Dendritic cell treated with granulocyte-macrophage colony-stimulating factor and Interleukin-4, amounts not matched to agents 40 ng/mL and 50 ng/mL, for 4 days (primary cell): ENCODE results near the gene FAT2.

Experiments used
- H3K27ac Mint-ChIP-seq: one replicate; pipeline ENCODE4 v1.8.0; 2022; ENCODE audit warnings: mild to moderate bottlenecking, mixed read lengths
- H3K27me3 Mint-ChIP-seq: one replicate; pipeline ENCODE4 v1.8.0; 2022; ENCODE audit warnings: mild to moderate bottlenecking, mixed read lengths
- H3K36me3 Mint-ChIP-seq: one replicate; pipeline ENCODE4 v1.8.0; 2022; ENCODE audit warnings: low read depth, mixed read lengths
- H3K4me1 Mint-ChIP-seq: one replicate; pipeline ENCODE4 v1.8.0; 2022; ENCODE audit warnings: low read depth, mixed read lengths
- H3K4me3 Mint-ChIP-seq: one replicate; pipeline ENCODE4 v1.8.0; 2022; ENCODE audit warnings: mild to moderate bottlenecking, moderate library complexity, mixed read lengths
- H3K9me3 Mint-ChIP-seq: one replicate; pipeline ENCODE4 v1.8.0; 2022; ENCODE audit warnings: mixed read lengths
- intact Hi-C: fragments of 100-400 bp; cut with micrococcal nuclease; formaldehyde crosslinking; loops from one replicate; pipeline ENCODE4 v1.15.0; 2022

The FAT2 gene

DNA sequence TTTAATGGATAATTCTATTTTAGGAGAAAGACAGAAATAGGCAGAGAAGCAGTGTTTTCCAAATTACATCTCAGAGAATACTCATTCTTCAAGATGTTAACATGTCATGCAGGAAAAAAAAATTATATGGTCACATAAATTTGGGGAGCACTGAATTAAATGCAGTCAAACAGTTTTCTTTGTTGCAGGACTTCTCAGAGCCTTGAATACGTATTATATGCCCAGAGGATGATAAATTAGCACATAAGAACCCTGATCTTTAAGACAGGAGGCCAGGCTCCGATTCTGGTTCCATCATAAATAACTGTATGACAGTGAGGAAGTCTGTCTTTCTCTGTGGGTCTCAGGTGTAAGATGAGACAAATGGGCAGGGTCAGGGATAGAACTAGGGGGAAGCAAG is 41.4 kb downstream of the FAT2 start:
- no peaks in the 10 kb centered on the region for H3K36me3 Mint-ChIP-seq
- H3K27me3 Mint-ChIP-seq, result no peaks in the 10 kb centered on the region
- H3K27ac Mint-ChIP-seq, result no peak overlapping the region
- no peaks in the 10 kb centered on the region for H3K9me3 Mint-ChIP-seq
- no peaks in the 10 kb centered on the region for H3K4me1 Mint-ChIP-seq
- intact Hi-C loops, result no loop called here
- H3K4me3 Mint-ChIP-seq, result no peak overlapping the region

GRCh38 chr5:151547364-151547763 is 43.8 kb downstream of the FAT2 start:
- no peaks in the 10 kb centered on the region for H3K27me3 Mint-ChIP-seq
- no peak overlapping the region for H3K4me3 Mint-ChIP-seq
- no peak overlapping the region for H3K27ac Mint-ChIP-seq
- intact Hi-C loops, result no loop called here
- no peaks in the 10 kb centered on the region for H3K36me3 Mint-ChIP-seq
- H3K4me1 Mint-ChIP-seq, result no peaks in the 10 kb centered on the region
- H3K9me3 Mint-ChIP-seq, result no peaks in the 10 kb centered on the region

DNA sequence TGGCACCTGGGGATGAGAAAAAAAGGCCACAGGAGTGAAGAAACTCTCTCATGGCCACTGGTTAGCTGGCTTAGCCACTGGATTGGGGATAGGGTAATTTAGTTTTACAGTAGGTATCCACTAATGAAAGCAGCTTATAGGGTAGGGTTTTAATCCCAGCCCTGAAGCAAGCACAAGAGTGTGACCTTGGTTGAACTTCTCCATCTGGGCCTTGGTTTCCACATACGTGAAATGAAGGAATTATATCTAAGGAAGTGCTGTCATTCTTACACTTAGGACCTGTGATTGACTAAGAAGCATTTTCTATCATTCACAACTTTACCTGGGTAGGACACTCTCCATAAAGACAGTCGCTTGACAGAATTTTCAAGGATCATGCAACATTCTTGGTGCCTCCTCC is 49.6 kb downstream of the FAT2 start:
- H3K36me3 Mint-ChIP-seq, result no peaks in the 10 kb centered on the region
- no peak overlapping the region for H3K4me3 Mint-ChIP-seq
- intact Hi-C loops, result no loop called here
- peaks cover 6% of the 10 kb centered on the region for H3K4me1 Mint-ChIP-seq
- H3K27ac Mint-ChIP-seq, result no peak overlapping the region
- H3K9me3 Mint-ChIP-seq, result no peaks in the 10 kb centered on the region
- peaks cover 5% of the 10 kb centered on the region for H3K27me3 Mint-ChIP-seq
